Fibroblast of mammary gland (primary cell): ENCODE results near the gene GTF2F1.

Source experiments
- DNase-seq: peaks from one replicate; pipeline ENCODE4 v3.0.0-alpha.2; 2010; ENCODE audit warnings: low read depth
- H3K4me3 ChIP-seq: 2 replicates; pipeline ENCODE4 v1.5.1; 2011; ENCODE audit warnings: low read depth, mild to moderate bottlenecking, low read length, moderate library complexity; ENCODE audit not compliant: control insufficient read depth
- CTCF ChIP-seq: conservative IDR thresholded peaks from 2 replicates; pipeline ENCODE4 v1.5.1; 2011; ENCODE audit warnings: low read depth, low read length, inconsistent platforms; ENCODE audit not compliant: control insufficient read depth, insufficient read depth

The GTF2F1 gene

GRCh38 chr19:6334490-6335285 lies 58.3 kb downstream of the GTF2F1 start:
- no peak overlapping the region for H3K4me3 ChIP-seq
- DNase-seq = no peak
- no peak for TF ChIP-seq CTCF

DNA sequence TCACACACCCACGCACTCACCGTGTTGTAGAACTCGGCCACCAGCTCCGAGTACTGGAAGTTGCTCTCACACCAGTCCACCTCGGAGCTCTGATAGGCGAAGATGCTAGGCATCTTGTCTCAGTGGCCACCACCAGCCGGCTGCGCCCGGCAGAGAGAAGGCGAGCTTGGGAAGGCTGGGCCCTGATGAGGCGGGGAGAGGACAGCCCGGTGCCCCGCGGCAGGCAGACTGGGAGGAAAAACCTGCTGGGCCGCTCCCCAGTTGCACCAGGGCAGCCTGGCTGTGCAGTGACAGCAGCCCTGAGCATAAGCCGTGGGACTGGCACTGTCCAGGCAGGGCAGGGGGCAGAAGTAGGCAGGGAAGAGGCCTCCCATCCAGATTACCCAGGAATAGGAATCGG lies 59.5 kb downstream of the GTF2F1 start, which contains the start of gene ACER1:
TSS of gene ACER1 (minus strand) at position 174 of the 400 bp plus-strand sequence. CDS start at position 113, 61 bp downstream.
- no peak for DNase-seq
- no peak within 1 kb of the TSS for H3K4me3 ChIP-seq
- TF ChIP-seq CTCF = no peak
